SK-N-SH (cell line): Measurements from ENCODE around the gene PLAGL2. TPM values are rescaled to one million over a fixed set of nuclear protein-coding genes. Genes with fewer than 3 reads are reported as not detected.

Source experiments
- CTCF ChIA-PET: fragments of 300-600, 350-600 bp; formaldehyde crosslinking; extraction: SDS; loops from one replicate; lab custom pipeline; 2021; lab: Yijun Ruan, JAX
- POLR2A ChIA-PET: fragments of 350-600 bp; sonication (Branson Sonifier 250); formaldehyde crosslinking; extraction: SDS; loops from one replicate; lab custom pipeline; 2020; ENCODE audit warnings: antibody characterized with exemption, inconsistent platforms; lab: Yijun Ruan, JAX
- DNase-seq: peaks from one replicate; pipeline ENCODE4 v3.0.0; 2012
- H2AFZ ChIP-seq: fragments of 200-600 bp; sonication (generic); 2 replicates; pipeline ENCODE4 v1.8.1; 2016; ENCODE audit warnings: antibody characterized with exemption, mild to moderate bottlenecking, low read depth
- H3F3A ChIP-seq: fragments of 200-600 bp; sonication (generic); replicated peaks from 2 replicates; pipeline ENCODE3; 2016; ENCODE audit warnings: antibody characterized with exemption, mild to moderate bottlenecking; ENCODE audit not compliant: insufficient read depth
- H3K27ac ChIP-seq, 2 experiments: fragments of 200-500 bp in 1 of 2; fragments of 200-600 bp in 1 of 2; sonication (Bioruptor generic) in 1 of 2; sonication (generic), shearing (Covaris generic) in 1 of 2; 2 replicates each; pipeline versions ENCODE4 v1.5.1 to v1.6.1; 2014 to 2016; ENCODE audit warnings: low read depth in 2 of 2, inconsistent platforms in 1 of 2, low read length in 1 of 2, mild to moderate bottlenecking in 1 of 2, mixed read lengths in 1 of 2
- H3K27me3 ChIP-seq: fragments of 200-600 bp; sonication (generic), shearing (Covaris generic); 2 replicates; pipeline ENCODE4 v1.6.1; 2016; ENCODE audit warnings: mixed run types; ENCODE audit not compliant: insufficient read depth
- H3K36me3 ChIP-seq, 2 experiments: fragments of 200-500 bp in 1 of 2; fragments of 200-600 bp in 1 of 2; sonication (Bioruptor generic) in 1 of 2; sonication (generic) in 1 of 2; replicated peaks in 1 of 2; 2 replicates each; pipeline versions ENCODE3 to v1.5.1; 2014 to 2016; ENCODE audit warnings: low read length in 1 of 2, mild to moderate bottlenecking in 1 of 2; ENCODE audit not compliant: insufficient read depth in 2 of 2, control insufficient read depth in 1 of 2
- H3K4me1 ChIP-seq, 2 experiments: fragments of 200-500 bp in 1 of 2; fragments of 200-600 bp in 1 of 2; sonication (Bioruptor generic) in 1 of 2; sonication (generic), shearing (Covaris generic) in 1 of 2; 2 replicates each; pipeline versions ENCODE4 v1.5.1 to v1.6.1; 2014 to 2016; ENCODE audit warnings: low read depth in 1 of 2, low read length in 1 of 2, mixed run types in 1 of 2; ENCODE audit not compliant: insufficient read depth in 2 of 2, control insufficient read depth in 1 of 2
- H3K4me2 ChIP-seq: fragments of 200-600 bp; sonication (generic), shearing (Covaris generic); 2 replicates; pipeline ENCODE4 v1.6.1; 2017; ENCODE audit warnings: mixed run types
- H3K4me3 ChIP-seq, 2 experiments: fragments of 200-500 bp in 1 of 2; fragments of 200-600 bp in 1 of 2; sonication (Bioruptor generic) in 1 of 2; sonication (generic), shearing (Covaris generic) in 1 of 2; 2 replicates each; pipeline versions ENCODE4 v1.5.1 to v1.8.1; 2014 to 2016; ENCODE audit warnings: low read depth in 2 of 2, inconsistent platforms in 1 of 2, low read length in 1 of 2, mild to moderate bottlenecking in 1 of 2, mixed read lengths in 1 of 2, moderate library complexity in 1 of 2
- H3K79me2 ChIP-seq: fragments of 200-600 bp; sonication (generic); 2 replicates; pipeline ENCODE4 v1.8.1; 2017; ENCODE audit warnings: mild to moderate bottlenecking; ENCODE audit not compliant: insufficient read depth
- H3K9ac ChIP-seq: fragments of 200-600 bp; sonication (generic); 2 replicates; pipeline ENCODE4 v1.6.1; 2017; ENCODE audit warnings: mixed run types
- H3K9me2 ChIP-seq: fragments of 200-600 bp; sonication (generic); 2 replicates; pipeline ENCODE4 v1.6.1; 2017; ENCODE audit warnings: mixed run types
- H3K9me3 ChIP-seq: fragments of 200-600 bp; sonication (generic); 2 replicates; pipeline ENCODE4 v1.6.1; 2017; ENCODE audit warnings: mixed run types, mild to moderate bottlenecking, moderate library complexity
- H4K20me1 ChIP-seq: fragments of 200-600 bp; sonication (generic); 2 replicates; pipeline ENCODE4 v1.6.1; 2017; ENCODE audit warnings: mild to moderate bottlenecking, mixed run types; ENCODE audit not compliant: insufficient read depth
- CHD2 ChIP-seq: fragments of 150-350 bp; IDR thresholded peaks from 2 replicates; pipeline ENCODE4 v1.6.1; 2018; ENCODE audit warnings: low read length; ENCODE audit not compliant: partially characterized antibody
- EZH2phosphoT487 ChIP-seq: fragments of 200-600 bp; sonication (generic); IDR thresholded peaks from 2 replicates; pipeline ENCODE4 v1.6.1; 2017; ENCODE audit warnings: low read depth, mixed run types, mild to moderate bottlenecking, antibody characterized with exemption, moderate library complexity, borderline replicate concordance
- FOSL2 ChIP-seq: IDR thresholded peaks from 2 replicates; pipeline ENCODE4 v1.4.0; 2012; ENCODE audit warnings: low read depth, mild to moderate bottlenecking, moderate library complexity, borderline replicate concordance
- GATA2 ChIP-seq: sonication (generic); formaldehyde crosslinking; IDR thresholded peaks from 2 replicates; pipeline ENCODE4 v1.5.0; 2020; ENCODE audit warnings: mild to moderate bottlenecking, missing genetic modification reagents
- JUND ChIP-seq: IDR thresholded peaks from 2 replicates; pipeline ENCODE4 v1.4.0; 2012
- MXI1 ChIP-seq: IDR thresholded peaks from 2 replicates; pipeline ENCODE4 v1.6.1; 2012; ENCODE audit warnings: mild to moderate bottlenecking, low read depth, low read length, improper control_type of control experiment
- NRF1 ChIP-seq: IDR thresholded peaks from 2 replicates; pipeline ENCODE4 v1.6.1; 2012; ENCODE audit warnings: low read depth, mild to moderate bottlenecking, low read length
- POLR2AphosphoS5 ChIP-seq: IDR thresholded peaks from 2 replicates; pipeline ENCODE4 v1.6.1; 2012; ENCODE audit warnings: low read depth, low read length
- RAD21 ChIP-seq: IDR thresholded peaks from 2 replicates; pipeline ENCODE4 v1.6.1; 2012; ENCODE audit warnings: mild to moderate bottlenecking, low read length
- SMC3 ChIP-seq: IDR thresholded peaks from 2 replicates; pipeline ENCODE4 v1.6.1; 2012; ENCODE audit warnings: low read depth, low read length, improper control_type of control experiment
- TAF1 ChIP-seq: IDR thresholded peaks from 2 replicates; pipeline ENCODE4 v1.6.1; 2012; ENCODE audit warnings: low read depth, mild to moderate bottlenecking, low read length, moderate library complexity, borderline replicate concordance
- TEAD4 ChIP-seq: IDR thresholded peaks from 2 replicates; pipeline ENCODE4 v1.4.0; 2012; ENCODE audit warnings: mild to moderate bottlenecking, borderline replicate concordance; ENCODE audit not compliant: insufficient read depth
- YY1 ChIP-seq: IDR thresholded peaks from 2 replicates; pipeline ENCODE4 v1.4.0; 2012; ENCODE audit warnings: low read depth, mild to moderate bottlenecking
- WGBS: methylation state at CpG from one replicate; pipeline ENCODE4 v1.1.6; 2017; ENCODE audit warnings: low lambda C conversion rate; 5-methylcytosine and 5-hydroxymethylcytosine counted together
- polyA plus RNA-seq, 3 experiments: library from polyadenylated mRNA; depleted of rRNA; stranded (reverse); fragments of >200 nt; gene quantifications; 2 replicates each; pipeline ENCODE4 v1.2.3, GENCODE V29; 2012
- TF ChIP-seq, protein P1 (sequence below): IDR thresholded peaks from 2 replicates; pipeline ENCODE4 v1.4.0; 2012; ENCODE audit warnings: low read depth, borderline replicate concordance
- TF ChIP-seq, protein P2 (sequence below): IDR thresholded peaks from 2 replicates; pipeline ENCODE4 v1.6.1; 2012; ENCODE audit warnings: mild to moderate bottlenecking, low read depth, low read length, moderate library complexity
- TF ChIP-seq, protein P3 (sequence below): fragments of 200-600 bp; sonication (generic); IDR thresholded peaks from 2 replicates; pipeline ENCODE4 v1.6.1; 2017; ENCODE audit warnings: antibody characterized with exemption, mild to moderate bottlenecking, moderate library complexity
- TF ChIP-seq, protein P4 (sequence below): fragments of 150-350 bp; IDR thresholded peaks from 2 replicates; pipeline ENCODE4 v1.6.1; 2016; ENCODE audit warnings: mild to moderate bottlenecking, low read depth, low read length
- TF ChIP-seq, protein P5 (sequence below): IDR thresholded peaks from 2 replicates; pipeline ENCODE4 v1.4.0; 2012; ENCODE audit warnings: low read depth, borderline replicate concordance
- TF ChIP-seq, protein P6 (sequence below): IDR thresholded peaks from 2 replicates; pipeline ENCODE4 v1.4.0; 2012; ENCODE audit warnings: low read depth

PLAGL2 gene
- polyA plus RNA-seq, 1 of the 3 experiments (the other 2 are of a cell fraction), result 4.0 TPM

DNA sequence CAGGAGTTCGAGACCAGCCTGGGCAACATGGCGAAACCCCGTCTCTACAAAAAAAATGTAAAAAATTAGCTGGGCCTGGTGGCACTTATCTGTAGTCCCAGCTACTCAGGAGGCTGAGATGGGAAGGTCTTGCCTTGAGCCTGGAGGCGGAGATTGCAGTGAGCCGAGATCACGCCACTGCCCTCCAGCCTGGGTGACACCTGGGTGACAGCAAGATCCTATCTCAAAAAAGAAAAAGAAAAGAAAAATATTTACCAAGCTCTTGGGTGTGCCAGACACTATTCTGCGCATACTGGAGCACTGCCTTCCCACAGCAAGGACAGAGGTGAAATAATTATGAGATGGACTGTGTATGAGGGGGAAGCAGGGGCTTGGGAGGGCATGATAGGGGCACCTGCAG lies 19.8 kb upstream of the PLAGL2 start:
- no peaks in the 10 kb centered on the region for H3K9me3 ChIP-seq
- 94% methylated on average over 7 of the region's 7 CpGs for WGBS
- CTCF ChIA-PET, result interaction anchor here (1.0 kb wide), 1 partner anchor 229 kb away, joined by 3 read pairs; no protein-coding TSS in a partner anchor
- no peaks in the 10 kb centered on the region for H3K79me2 ChIP-seq
- no peaks in the 10 kb centered on the region for H3K4me1 ChIP-seq
- DNase-seq, result no peak
- no peak overlapping the region for H3K27ac ChIP-seq
- H3K27me3 ChIP-seq, result no peaks in the 10 kb centered on the region
- H3K36me3 ChIP-seq, result peaks cover 16 to 44% of the 10 kb centered on the region in 2 experiments
- no peak overlapping the region for H2AFZ ChIP-seq
- POLR2A ChIA-PET, result no interaction called here
- H3K9ac ChIP-seq, result no peak overlapping the region
- H3K9me2 ChIP-seq, result no peaks in the 10 kb centered on the region
- TF ChIP-seq YY1, result no peak
- TF ChIP-seq, protein P1, sequence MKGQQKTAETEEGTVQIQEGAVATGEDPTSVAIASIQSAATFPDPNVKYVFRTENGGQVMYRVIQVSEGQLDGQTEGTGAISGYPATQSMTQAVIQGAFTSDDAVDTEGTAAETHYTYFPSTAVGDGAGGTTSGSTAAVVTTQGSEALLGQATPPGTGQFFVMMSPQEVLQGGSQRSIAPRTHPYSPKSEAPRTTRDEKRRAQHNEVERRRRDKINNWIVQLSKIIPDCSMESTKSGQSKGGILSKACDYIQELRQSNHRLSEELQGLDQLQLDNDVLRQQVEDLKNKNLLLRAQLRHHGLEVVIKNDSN, result no peak
- no peak for TF ChIP-seq JUND
- TF ChIP-seq GATA2 (CRISPR knock-in tag), result no peak
- TF ChIP-seq, protein P2, sequence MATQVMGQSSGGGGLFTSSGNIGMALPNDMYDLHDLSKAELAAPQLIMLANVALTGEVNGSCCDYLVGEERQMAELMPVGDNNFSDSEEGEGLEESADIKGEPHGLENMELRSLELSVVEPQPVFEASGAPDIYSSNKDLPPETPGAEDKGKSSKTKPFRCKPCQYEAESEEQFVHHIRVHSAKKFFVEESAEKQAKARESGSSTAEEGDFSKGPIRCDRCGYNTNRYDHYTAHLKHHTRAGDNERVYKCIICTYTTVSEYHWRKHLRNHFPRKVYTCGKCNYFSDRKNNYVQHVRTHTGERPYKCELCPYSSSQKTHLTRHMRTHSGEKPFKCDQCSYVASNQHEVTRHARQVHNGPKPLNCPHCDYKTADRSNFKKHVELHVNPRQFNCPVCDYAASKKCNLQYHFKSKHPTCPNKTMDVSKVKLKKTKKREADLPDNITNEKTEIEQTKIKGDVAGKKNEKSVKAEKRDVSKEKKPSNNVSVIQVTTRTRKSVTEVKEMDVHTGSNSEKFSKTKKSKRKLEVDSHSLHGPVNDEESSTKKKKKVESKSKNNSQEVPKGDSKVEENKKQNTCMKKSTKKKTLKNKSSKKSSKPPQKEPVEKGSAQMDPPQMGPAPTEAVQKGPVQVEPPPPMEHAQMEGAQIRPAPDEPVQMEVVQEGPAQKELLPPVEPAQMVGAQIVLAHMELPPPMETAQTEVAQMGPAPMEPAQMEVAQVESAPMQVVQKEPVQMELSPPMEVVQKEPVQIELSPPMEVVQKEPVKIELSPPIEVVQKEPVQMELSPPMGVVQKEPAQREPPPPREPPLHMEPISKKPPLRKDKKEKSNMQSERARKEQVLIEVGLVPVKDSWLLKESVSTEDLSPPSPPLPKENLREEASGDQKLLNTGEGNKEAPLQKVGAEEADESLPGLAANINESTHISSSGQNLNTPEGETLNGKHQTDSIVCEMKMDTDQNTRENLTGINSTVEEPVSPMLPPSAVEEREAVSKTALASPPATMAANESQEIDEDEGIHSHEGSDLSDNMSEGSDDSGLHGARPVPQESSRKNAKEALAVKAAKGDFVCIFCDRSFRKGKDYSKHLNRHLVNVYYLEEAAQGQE, result no peak
- no peak for TF ChIP-seq NRF1
- no peak for TF ChIP-seq POLR2AphosphoS5
- no peak for TF ChIP-seq TEAD4
- TF ChIP-seq FOSL2, result no peak
- TF ChIP-seq TAF1, result no peak
- TF ChIP-seq EZH2phosphoT487, result no peak
- TF ChIP-seq, protein P3, sequence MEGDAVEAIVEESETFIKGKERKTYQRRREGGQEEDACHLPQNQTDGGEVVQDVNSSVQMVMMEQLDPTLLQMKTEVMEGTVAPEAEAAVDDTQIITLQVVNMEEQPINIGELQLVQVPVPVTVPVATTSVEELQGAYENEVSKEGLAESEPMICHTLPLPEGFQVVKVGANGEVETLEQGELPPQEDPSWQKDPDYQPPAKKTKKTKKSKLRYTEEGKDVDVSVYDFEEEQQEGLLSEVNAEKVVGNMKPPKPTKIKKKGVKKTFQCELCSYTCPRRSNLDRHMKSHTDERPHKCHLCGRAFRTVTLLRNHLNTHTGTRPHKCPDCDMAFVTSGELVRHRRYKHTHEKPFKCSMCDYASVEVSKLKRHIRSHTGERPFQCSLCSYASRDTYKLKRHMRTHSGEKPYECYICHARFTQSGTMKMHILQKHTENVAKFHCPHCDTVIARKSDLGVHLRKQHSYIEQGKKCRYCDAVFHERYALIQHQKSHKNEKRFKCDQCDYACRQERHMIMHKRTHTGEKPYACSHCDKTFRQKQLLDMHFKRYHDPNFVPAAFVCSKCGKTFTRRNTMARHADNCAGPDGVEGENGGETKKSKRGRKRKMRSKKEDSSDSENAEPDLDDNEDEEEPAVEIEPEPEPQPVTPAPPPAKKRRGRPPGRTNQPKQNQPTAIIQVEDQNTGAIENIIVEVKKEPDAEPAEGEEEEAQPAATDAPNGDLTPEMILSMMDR, result no peak
- TF ChIP-seq CHD2, result no peak
- TF ChIP-seq, protein P4, sequence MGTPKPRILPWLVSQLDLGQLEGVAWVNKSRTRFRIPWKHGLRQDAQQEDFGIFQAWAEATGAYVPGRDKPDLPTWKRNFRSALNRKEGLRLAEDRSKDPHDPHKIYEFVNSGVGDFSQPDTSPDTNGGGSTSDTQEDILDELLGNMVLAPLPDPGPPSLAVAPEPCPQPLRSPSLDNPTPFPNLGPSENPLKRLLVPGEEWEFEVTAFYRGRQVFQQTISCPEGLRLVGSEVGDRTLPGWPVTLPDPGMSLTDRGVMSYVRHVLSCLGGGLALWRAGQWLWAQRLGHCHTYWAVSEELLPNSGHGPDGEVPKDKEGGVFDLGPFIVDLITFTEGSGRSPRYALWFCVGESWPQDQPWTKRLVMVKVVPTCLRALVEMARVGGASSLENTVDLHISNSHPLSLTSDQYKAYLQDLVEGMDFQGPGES, result no peak
- TF ChIP-seq MXI1, result no peak
- TF ChIP-seq SMC3, result no peak
- TF ChIP-seq RAD21, result no peak
- TF ChIP-seq, protein P5, sequence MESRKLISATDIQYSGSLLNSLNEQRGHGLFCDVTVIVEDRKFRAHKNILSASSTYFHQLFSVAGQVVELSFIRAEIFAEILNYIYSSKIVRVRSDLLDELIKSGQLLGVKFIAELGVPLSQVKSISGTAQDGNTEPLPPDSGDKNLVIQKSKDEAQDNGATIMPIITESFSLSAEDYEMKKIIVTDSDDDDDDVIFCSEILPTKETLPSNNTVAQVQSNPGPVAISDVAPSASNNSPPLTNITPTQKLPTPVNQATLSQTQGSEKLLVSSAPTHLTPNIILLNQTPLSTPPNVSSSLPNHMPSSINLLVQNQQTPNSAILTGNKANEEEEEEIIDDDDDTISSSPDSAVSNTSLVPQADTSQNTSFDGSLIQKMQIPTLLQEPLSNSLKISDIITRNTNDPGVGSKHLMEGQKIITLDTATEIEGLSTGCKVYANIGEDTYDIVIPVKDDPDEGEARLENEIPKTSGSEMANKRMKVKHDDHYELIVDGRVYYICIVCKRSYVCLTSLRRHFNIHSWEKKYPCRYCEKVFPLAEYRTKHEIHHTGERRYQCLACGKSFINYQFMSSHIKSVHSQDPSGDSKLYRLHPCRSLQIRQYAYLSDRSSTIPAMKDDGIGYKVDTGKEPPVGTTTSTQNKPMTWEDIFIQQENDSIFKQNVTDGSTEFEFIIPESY, result no peak
- TF ChIP-seq, protein P6, sequence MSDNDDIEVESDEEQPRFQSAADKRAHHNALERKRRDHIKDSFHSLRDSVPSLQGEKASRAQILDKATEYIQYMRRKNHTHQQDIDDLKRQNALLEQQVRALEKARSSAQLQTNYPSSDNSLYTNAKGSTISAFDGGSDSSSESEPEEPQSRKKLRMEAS, result no peak
- no peaks in the 10 kb centered on the region for H3F3A ChIP-seq
- no peak overlapping the region for H3K4me2 ChIP-seq
- no peaks in the 10 kb centered on the region for H4K20me1 ChIP-seq
- no peak overlapping the region for H3K4me3 ChIP-seq
